NCI-H146 treated with DMSO at 0.1 percent for 48 hours (cell line): Measurements from ENCODE around the gene TACC2.

ENCODE experiments used
- DNase-seq: peaks from one replicate; lab custom pipeline; 2025; ENCODE audit not compliant: unreplicated experiment; lab: John Stamatoyannopoulos, UW

The TACC2 gene

GRCh38 chr10:122244001-122244975 is 255.3 kb downstream of the TACC2 start:
- DNase-seq = peak; percentile 23

- no peak for DNase-seq
Observed at GRCh38 chr10:122245136-122245535, 256.2 kb downstream of the TACC2 start.

- DNase-seq = no peak
Observed at GRCh38 chr10:122245897-122246296, 256.9 kb downstream of the TACC2 start.

- no peak for DNase-seq
Observed at GRCh38 chr10:122246830-122247520, 258.0 kb downstream of the TACC2 start.

GRCh38 chr10:122248356-122249302 is 259.7 kb downstream of the TACC2 start:
- DNase-seq = no peak

- DNase-seq = no peak
Observed at GRCh38 chr10:122249303-122249850, 260.4 kb downstream of the TACC2 start.

GRCh38 chr10:122249991-122250750 is 261.2 kb downstream of the TACC2 start:
- no peak for DNase-seq

- DNase-seq = no peak
Observed at GRCh38 chr10:122251459-122252255, 262.7 kb downstream of the TACC2 start.

GRCh38 chr10:122252805-122253204 is 263.8 kb downstream of the TACC2 start:
- no peak for DNase-seq

GRCh38 chr10:122253605-122254004 is 264.6 kb downstream of the TACC2 start:
- no peak for DNase-seq

GRCh38 chr10:122254831-122255230 is 265.9 kb downstream of the TACC2 start:
- no peak for DNase-seq

- no peak for DNase-seq
Observed at GRCh38 chr10:122255509-122256301, 266.7 kb downstream of the TACC2 start.

- DNase-seq = no peak
Observed at GRCh38 chr10:122257041-122257440, 268.1 kb downstream of the TACC2 start.

- no peak for DNase-seq
Observed at GRCh38 chr10:122258136-122259074, 269.4 kb downstream of the TACC2 start.

- DNase-seq = no peak
Observed at GRCh38 chr10:122259075-122259466, 270.1 kb downstream of the TACC2 start.

- no peak for DNase-seq
Observed at GRCh38 chr10:122261584-122261983, 272.6 kb downstream of the TACC2 start.

- no peak for DNase-seq
Observed at GRCh38 chr10:122263971-122264370, 275.0 kb downstream of the TACC2 start.
